DND-41 (cell line): ENCODE results near the gene WIF1.

ENCODE experiments used
- CTCF ChIP-seq: IDR thresholded peaks from 2 replicates; pipeline ENCODE4 v1.5.1; 2012; ENCODE audit warnings: borderline replicate concordance, low read length, moderate library complexity, mild to moderate bottlenecking; ENCODE audit not compliant: poor library complexity, severe bottlenecking; ENCODE audit errors: extremely low read depth
- EZH2 ChIP-seq: IDR thresholded peaks from 3 replicates; pipeline ENCODE4 v1.6.1; 2012; ENCODE audit warnings: borderline replicate concordance, low read depth, mild to moderate bottlenecking, moderate library complexity, low read length, inconsistent platforms; ENCODE audit not compliant: severe bottlenecking

- TF ChIP-seq CTCF (no peak), EZH2 (no peak)
Observed at GRCh38 chr12:65125247-65125646, 4.1 kb upstream of the WIF1 start.
